ENCODE measurements around the gene CES3.

DNA sequence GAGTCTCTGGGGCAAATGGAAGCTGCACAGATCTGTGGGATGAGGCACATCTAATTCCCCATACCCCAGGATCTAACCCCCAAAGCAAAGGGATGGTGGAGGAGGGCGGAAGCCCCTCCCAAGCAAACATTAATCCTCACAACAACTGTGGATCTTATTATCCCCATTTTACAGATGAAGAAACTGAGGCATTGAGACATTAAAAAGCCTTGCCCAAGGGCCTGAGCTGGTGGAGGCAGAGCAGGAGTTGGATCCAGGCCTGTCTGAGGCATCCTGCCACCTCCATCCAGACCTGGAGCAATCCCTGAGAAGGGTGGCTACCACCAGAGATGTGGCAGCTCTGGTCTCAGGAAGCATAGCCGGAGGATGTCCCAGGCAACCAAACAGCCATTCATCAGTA lies 50.2 kb downstream of the CES3 start:
- TF ChIP-seq, protein P1, sequence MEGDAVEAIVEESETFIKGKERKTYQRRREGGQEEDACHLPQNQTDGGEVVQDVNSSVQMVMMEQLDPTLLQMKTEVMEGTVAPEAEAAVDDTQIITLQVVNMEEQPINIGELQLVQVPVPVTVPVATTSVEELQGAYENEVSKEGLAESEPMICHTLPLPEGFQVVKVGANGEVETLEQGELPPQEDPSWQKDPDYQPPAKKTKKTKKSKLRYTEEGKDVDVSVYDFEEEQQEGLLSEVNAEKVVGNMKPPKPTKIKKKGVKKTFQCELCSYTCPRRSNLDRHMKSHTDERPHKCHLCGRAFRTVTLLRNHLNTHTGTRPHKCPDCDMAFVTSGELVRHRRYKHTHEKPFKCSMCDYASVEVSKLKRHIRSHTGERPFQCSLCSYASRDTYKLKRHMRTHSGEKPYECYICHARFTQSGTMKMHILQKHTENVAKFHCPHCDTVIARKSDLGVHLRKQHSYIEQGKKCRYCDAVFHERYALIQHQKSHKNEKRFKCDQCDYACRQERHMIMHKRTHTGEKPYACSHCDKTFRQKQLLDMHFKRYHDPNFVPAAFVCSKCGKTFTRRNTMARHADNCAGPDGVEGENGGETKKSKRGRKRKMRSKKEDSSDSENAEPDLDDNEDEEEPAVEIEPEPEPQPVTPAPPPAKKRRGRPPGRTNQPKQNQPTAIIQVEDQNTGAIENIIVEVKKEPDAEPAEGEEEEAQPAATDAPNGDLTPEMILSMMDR (conservative IDR thresholded peaks at IDR 0.05; ENCODE audit: low read length): no peak
- TF ChIP-seq EZH2phosphoT487 (IDR thresholded peaks at IDR 0.05; ENCODE audit: borderline replicate concordance): no peak
